SIG-M5 (cell line): ENCODE data around the gene MCF2L.

ENCODE experiments used
- DNase-seq: peaks from one replicate; lab custom pipeline; 2025; lab: John Stamatoyannopoulos, UW

The MCF2L gene

GRCh38 chr13:112998521-112999280, 29.7 kb downstream of the MCF2L start:
- DNase-seq: no peak

GRCh38 chr13:112999414-113000177, 30.6 kb downstream of the MCF2L start:
- no peak for DNase-seq

- no peak for DNase-seq
Observed at GRCh38 chr13:113000575-113000974, 31.6 kb downstream of the MCF2L start.

- no peak for DNase-seq
Observed at GRCh38 chr13:113001241-113002140, 32.5 kb downstream of the MCF2L start.

GRCh38 chr13:113002206-113002912, 33.3 kb downstream of the MCF2L start:
- no peak for DNase-seq

GRCh38 chr13:113002913-113003290, 33.9 kb downstream of the MCF2L start:
- DNase-seq: no peak

- DNase-seq: no peak
Observed at GRCh38 chr13:113004126-113004525, 35.1 kb downstream of the MCF2L start.

GRCh38 chr13:113005076-113005865, 36.3 kb downstream of the MCF2L start:
- no peak for DNase-seq

GRCh38 chr13:113005997-113006396, 37.0 kb downstream of the MCF2L start:
- DNase-seq: no peak

- DNase-seq: no peak
Observed at GRCh38 chr13:113006660-113007059, 37.6 kb downstream of the MCF2L start.

- no peak for DNase-seq
Observed at GRCh38 chr13:113008851-113009250, 39.8 kb downstream of the MCF2L start.

- no peak for DNase-seq
Observed at GRCh38 chr13:113009743-113010509, 40.9 kb downstream of the MCF2L start.

GRCh38 chr13:113010510-113010865, 41.5 kb downstream of the MCF2L start:
- no peak for DNase-seq

GRCh38 chr13:113013303-113013702, 44.3 kb downstream of the MCF2L start:
- no peak for DNase-seq

- DNase-seq: no peak
Observed at GRCh38 chr13:113013878-113014751, 45.1 kb downstream of the MCF2L start.

- no peak for DNase-seq
Observed at GRCh38 chr13:113014752-113015745, 46.0 kb downstream of the MCF2L start.

GRCh38 chr13:113015826-113016525, 47.0 kb downstream of the MCF2L start:
- DNase-seq: no peak
